Sigmoid colon (tissue), 7 donors: ENCODE data around the gene PIK3R5. TPM values are rescaled to one million over a fixed set of nuclear protein-coding genes. Genes with fewer than 3 reads are reported as not detected.
A peak's percentile ranks its signal among the peaks of the same experiment; 100 is the strongest.

Experiments used
- DNase-seq: peaks from one replicate; pipeline ENCODE4 v3.0.0-alpha.2; 2019
- H3K27ac ChIP-seq, 4 donors: fragments of 200-600 bp; sonication (generic); one replicate each; pipeline ENCODE4 v1.5.1; 2016 to 2019; ENCODE audit warnings: mild to moderate bottlenecking in 1 of 4
- H3K27me3 ChIP-seq, 3 donors: fragments of 200-600 bp; sonication (generic); one replicate each; pipeline ENCODE4 v1.5.1; 2019; ENCODE audit warnings: mild to moderate bottlenecking in 1 of 3
- H3K36me3 ChIP-seq, 4 donors: fragments of 200-600 bp; sonication (generic); one replicate each; pipeline ENCODE4 v1.5.1; 2016 to 2019
- H3K4me1 ChIP-seq, 4 donors: fragments of 200-600 bp; sonication (generic); one replicate each; pipeline ENCODE4 v1.5.1; 2017 to 2019
- H3K4me3 ChIP-seq, 4 donors: fragments of 200-600 bp; sonication (generic); one replicate each; pipeline ENCODE4 v1.5.1; 2017 to 2019; ENCODE audit warnings: mild to moderate bottlenecking in 2 of 4, moderate library complexity in 1 of 4
- H3K9me3 ChIP-seq, 4 donors: fragments of 200-600 bp in 3 of 4; sonication (generic) in 3 of 4; one replicate each; pipeline versions ENCODE4 v1.5.1 to v1.6.1; 2013 to 2019
- CTCF ChIP-seq, 4 experiments: fragments of 450-650 bp in 3 of 4; fragments of 200-600 bp in 1 of 4; IDR thresholded peaks; one replicate each; pipeline ENCODE4 v1.5.1; 2016 to 2019; ENCODE audit warnings: antibody characterized with exemption in 4 of 4, mild to moderate bottlenecking in 3 of 4, moderate library complexity in 2 of 4
- EP300 ChIP-seq, 4 donors: sonication (generic); formaldehyde crosslinking; IDR thresholded peaks; one replicate each; pipeline ENCODE4 v1.6.1; 2017; ENCODE audit warnings: antibody characterized with exemption in 4 of 4
- POLR2A ChIP-seq, 2 donors: fragments of 450-650 bp; IDR thresholded peaks; one replicate each; pipeline ENCODE4 v1.6.1; 2016; ENCODE audit warnings: antibody characterized with exemption in 2 of 2, mild to moderate bottlenecking in 2 of 2, moderate library complexity in 2 of 2
- POLR2AphosphoS5 ChIP-seq, 4 donors: sonication (generic); formaldehyde crosslinking; IDR thresholded peaks; one replicate each; pipeline ENCODE4 v1.6.1; 2017; ENCODE audit warnings: antibody characterized with exemption in 4 of 4
- WGBS, 2 donors: extraction: QIAGEN DNeasy Blood & Tissue Kit; methylation state at CpG; one replicate each; pipeline ENCODE4 v1.1.7; 2013; 5-methylcytosine and 5-hydroxymethylcytosine counted together
- intact Hi-C: fragments of 100-400 bp; cut with DNase I; formaldehyde crosslinking; loops from one replicate; pipeline ENCODE4 v1.15.1; 2023
- polyA plus RNA-seq, 3 donors: library from polyadenylated mRNA; stranded (reverse); fragments of 200-250 nt; gene quantifications; one replicate each; pipeline ENCODE4 v1.2.3, GENCODE V29; 2013
- total RNA-seq, 4 donors: library from RNA; depleted of rRNA; stranded (reverse); fragments of >200 nt; gene quantifications; one replicate each; pipeline ENCODE4 v1.1.0, GENCODE V29; 2016
- donor health status: healthy with polysubstance abuse.
- donor health status: Bipolar disorder and iron deficiency.
- donor health status: healthy.

The PIK3R5 gene
- total and polyA plus RNA-seq, 7 donors, result 2.4 to 13.6 (median 8.2) TPM

DNA sequence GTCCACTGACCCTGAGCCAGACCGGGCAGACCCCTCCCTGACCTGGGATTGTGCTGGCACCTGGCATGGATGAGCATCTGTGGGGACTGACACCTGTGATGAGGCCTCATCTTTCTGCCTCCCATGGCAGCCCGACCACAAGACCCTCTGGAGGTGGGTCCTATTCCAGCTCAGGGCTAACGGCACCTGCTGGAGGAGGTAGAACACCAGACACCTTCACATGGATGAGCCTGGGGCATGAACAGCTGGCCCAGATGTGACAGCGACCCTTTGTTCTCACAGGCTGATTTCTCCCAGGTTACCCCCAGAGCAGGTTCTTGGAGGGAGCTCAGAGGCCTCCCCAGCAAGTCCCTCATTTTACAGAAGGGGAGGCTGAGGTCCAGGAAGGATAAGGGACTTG lies 51.6 kb downstream of the PIK3R5 start:
- no peak for TF ChIP-seq EP300 (IDR thresholded peaks at IDR 0.05)
- no peaks in the 10 kb centered on the region for H3K36me3 ChIP-seq
- H3K9me3 ChIP-seq, result peaks cover 0 to 7% (median 0%) of the 10 kb centered on the region in 4 donors
- no peaks in the 10 kb centered on the region for H3K4me1 ChIP-seq
- no peak overlapping the region for H3K27ac ChIP-seq
- WGBS, 2 donors, result 67 to 87% methylated on average over 4 of the region's 4 CpGs
- intact Hi-C loops, result no loop called here
- peaks cover 0 to 18% (median 0%) of the 10 kb centered on the region in 3 donors for H3K27me3 ChIP-seq
- DNase-seq, result no peak
- H3K4me3 ChIP-seq, result no peak overlapping the region

GRCh38 chr17:8913091-8913490 lies 52.4 kb downstream of the PIK3R5 start:
- H3K27me3 ChIP-seq, result peaks cover 0 to 18% (median 0%) of the 10 kb centered on the region in 3 donors
- no peaks in the 10 kb centered on the region for H3K36me3 ChIP-seq
- TF ChIP-seq POLR2A (IDR thresholded peaks at IDR 0.05) (no peak), POLR2AphosphoS5 (IDR thresholded peaks at IDR 0.05) (no peak), CTCF (IDR thresholded peaks at IDR 0.05) (no peak), EP300 (IDR thresholded peaks at IDR 0.05) (no peak)
- WGBS, 2 donors, result 86 to 96% methylated on average over 6 of the region's 6 CpGs
- intact Hi-C loops, result no loop called here
- DNase-seq, result no peak
- H3K27ac ChIP-seq, result no peak overlapping the region
- no peaks in the 10 kb centered on the region for H3K4me1 ChIP-seq
- no peak overlapping the region for H3K4me3 ChIP-seq
- peaks cover 0 to 3% (median 0%) of the 10 kb centered on the region in 4 donors for H3K9me3 ChIP-seq

GRCh38 chr17:8912084-8912981 lies 53.2 kb downstream of the PIK3R5 start:
- H3K27me3 ChIP-seq, result peaks cover 0 to 18% (median 0%) of the 10 kb centered on the region in 3 donors

GRCh38 chr17:8910969-8911604 lies 54.4 kb downstream of the PIK3R5 start:
- H3K4me1 ChIP-seq, result no peaks in the 10 kb centered on the region
- no peak for TF ChIP-seq EP300 (IDR thresholded peaks at IDR 0.05)
- TF ChIP-seq POLR2A (IDR thresholded peaks at IDR 0.05), result no peak
- TF ChIP-seq CTCF (IDR thresholded peaks at IDR 0.05), result no peak

More at GRCh38 chr17:8912084-8912981, 53.2 kb downstream of the PIK3R5 start:
- Histone ChIP-seq H3K36me3 (no peaks in the 10 kb centered on the region), H3K9me3 (no peaks in the 10 kb centered on the region), H3K4me1 (no peaks in the 10 kb centered on the region), H3K27ac (no peak overlapping the region), H3K4me3 (no peak overlapping the region)
- TF ChIP-seq POLR2AphosphoS5 (IDR thresholded peaks at IDR 0.05), result no peak
- no peak for TF ChIP-seq EP300 (IDR thresholded peaks at IDR 0.05)
- TF ChIP-seq CTCF (IDR thresholded peaks at IDR 0.05), result no peak
- TF ChIP-seq POLR2A (IDR thresholded peaks at IDR 0.05), result no peak
- no peak for DNase-seq
- WGBS, 2 donors, result 84 to 85% methylated on average over 18 of the region's 18 CpGs
- intact Hi-C loops, result no loop called here

GRCh38 chr17:8909586-8910270 lies 55.8 kb downstream of the PIK3R5 start:
- Histone ChIP-seq H3K4me1 (no peaks in the 10 kb centered on the region), H3K9me3 (no peaks in the 10 kb centered on the region), H3K4me3 (no peak overlapping the region), H3K27ac (peak overlapping the region in 1 of 4 donors; percentile 18), H3K27me3 (peaks cover 0 to 21% (median 0%) of the 10 kb centered on the region in 3 donors), H3K36me3 (no peaks in the 10 kb centered on the region)
- intact Hi-C loops, result loop anchor here (10.0 kb wide), 1 partner anchor 195 kb away; no protein-coding TSS in a partner anchor
- TF ChIP-seq POLR2A (IDR thresholded peaks at IDR 0.05), result no peak
- TF ChIP-seq POLR2AphosphoS5 (IDR thresholded peaks at IDR 0.05), result no peak
- TF ChIP-seq CTCF (IDR thresholded peaks at IDR 0.05), result no peak
- no peak for TF ChIP-seq EP300 (IDR thresholded peaks at IDR 0.05)
- 67 to 75% methylated on average over 8 of the region's 8 CpGs for WGBS, 2 donors
- no peak for DNase-seq

More at GRCh38 chr17:8910969-8911604, 54.4 kb downstream of the PIK3R5 start:
- no peaks in the 10 kb centered on the region for H3K9me3 ChIP-seq
- intact Hi-C loops, result no loop called here
- 80 to 87% methylated on average over 18 of the region's 18 CpGs for WGBS, 2 donors
- no peak overlapping the region for H3K27ac ChIP-seq
- DNase-seq, result no peak
- H3K36me3 ChIP-seq, result no peaks in the 10 kb centered on the region
- peaks cover 0 to 18% (median 0%) of the 10 kb centered on the region in 3 donors for H3K27me3 ChIP-seq
- no peak overlapping the region for H3K4me3 ChIP-seq
